ENCODE measurements around the gene LMBR1. TPM values are rescaled to one million over a fixed set of nuclear protein-coding genes. Genes with fewer than 3 reads are reported as not detected.

LMBR1 gene
- total and polyA plus RNA-seq, 2 of the 4 experiments (the other 2 are of a cell fraction), result 11.9 to 19.9 TPM

- DNase-seq (no peak), ATAC-seq (ENCODE audit: low read depth) (no peak)
- Histone ChIP-seq H2AK9ac (replicated peaks; ENCODE audit: low read depth, low read length, poor library complexity) (no peak overlapping the region), H3K9me3 (ENCODE audit: control insufficient read depth, insufficient read depth, low read length) (no peaks in the 10 kb centered on the region; the same call in 1 of the 2 replicates), H3K27ac (ENCODE audit: insufficient read depth, low read length) (no peak overlapping the region), H3K4me3 (ENCODE audit: insufficient read depth, low read depth, low read length) (no peak overlapping the region), H3K14ac (replicated peaks; ENCODE audit: low read depth, low read length) (no peak overlapping the region), H4K91ac (ENCODE audit: insufficient read depth, low read depth, low read length) (no peak overlapping the region), H3K18ac (ENCODE audit: low read depth, low read length) (no peak overlapping the region), H2AFZ (replicated peaks; ENCODE audit: low read length, poor library complexity) (no peak overlapping the region), H3K23ac (ENCODE audit: low read depth, low read length) (no peak overlapping the region), H3K56ac (ENCODE audit: extremely low read depth, insufficient read depth, low read length) (no peak overlapping the region), H3K4me2 (ENCODE audit: low read depth, low read length) (no peak overlapping the region), H2BK120ac (ENCODE audit: low read depth, low read length) (no peak overlapping the region), H3K79me1 (ENCODE audit: low read depth in 1 of 2, low read length in 2 of 2) (peaks cover 14 to 22% of the 10 kb centered on the region in 2 experiments; a peak in 3 of 4 replicates), H4K5ac (ENCODE audit: low read depth, low read length) (no peak overlapping the region), H3K4me1 (ENCODE audit: control insufficient read depth, insufficient read depth, low read length) (peaks cover 2% of the 10 kb centered on the region; the same call in 1 of the 2 replicates), H2BK15ac (ENCODE audit: low read depth, low read length) (no peak overlapping the region), H3K9me1 (ENCODE audit: insufficient read depth, low read length) (no peaks in the 10 kb centered on the region), H3K9ac (ENCODE audit: low read depth, low read length) (no peak overlapping the region), H4K8ac (ENCODE audit: low read depth in 2 of 2, low read length in 2 of 2) (no peak overlapping the region), H3K36me3 (ENCODE audit: control insufficient read depth, insufficient read depth, low read length) (no peaks in the 10 kb centered on the region), H3K4ac (ENCODE audit: low read depth, low read length) (no peak overlapping the region), H2BK20ac (ENCODE audit: low read depth, low read length) (no peak overlapping the region), H2AK5ac (ENCODE audit: low read depth, low read length) (no peak overlapping the region), H2BK5ac (ENCODE audit: low read depth, low read length, poor library complexity, severe bottlenecking) (no peak overlapping the region), H3K27me3 (ENCODE audit: control insufficient read depth, insufficient read depth, low read length) (no peaks in the 10 kb centered on the region), H4K20me1 (ENCODE audit: insufficient read depth, low read length) (peaks cover 6% of the 10 kb centered on the region; the same call in 1 of the 2 replicates)
- intact Hi-C loops (cut with micrococcal nuclease) (no loop called here), in situ Hi-C loops (cut with MboI; ENCODE audit: low sequenced_read_pairs) (no loop called here), dilution Hi-C loops (cut with HindIII; ENCODE audit: low sequenced_read_pairs, unreplicated experiment) (no loop called here)
- CTCF ChIA-PET, result no interaction called here
- no TSS peak for BruUV-seq (replicated peaks)
- 82% methylated on average over 2 of the region's 6 CpGs; no CpG with 5 or more reads in 1 of the 2 experiments for WGBS, 2 experiments (ENCODE audit: extremely low coverage in 2 of 2, insufficient read length in 1 of 2)
- POLR2A ChIA-PET (ENCODE audit: unreplicated experiment), result no interaction called here
- no peak for TF ChIP-seq CHD1 (IDR thresholded peaks at IDR 0.05; ENCODE audit: low read depth, low read length)
- TF ChIP-seq MAFK (IDR thresholded peaks at IDR 0.05; ENCODE audit: low read depth, low read length), result no peak
- no peak for TF ChIP-seq CEBPB (IDR thresholded peaks at IDR 0.05; ENCODE audit: low read depth, low read length)
- no peak for TF ChIP-seq POLR2A (IDR thresholded peaks at IDR 0.05; ENCODE audit: low read depth, low read length)
- TF ChIP-seq RAD21 (IDR thresholded peaks at IDR 0.05; ENCODE audit: low read length), result no peak
- TF ChIP-seq CTCF (conservative IDR thresholded peaks at IDR 0.05; ENCODE audit: low read depth, low read length), result no peak
- no peak for TF ChIP-seq MAZ (IDR thresholded peaks at IDR 0.05; ENCODE audit: borderline replicate concordance, low read depth, low read length)
- no peak for TF ChIP-seq RCOR1 (IDR thresholded peaks at IDR 0.05; ENCODE audit: insufficient replicate concordance, low read length)
- TF ChIP-seq BHLHE40 (IDR thresholded peaks at IDR 0.05; ENCODE audit: low read depth, low read length), result no peak
- no peak for TF ChIP-seq SMC3 (IDR thresholded peaks at IDR 0.05; ENCODE audit: low read depth, low read length)
- no peak for TF ChIP-seq MXI1 (IDR thresholded peaks at IDR 0.05; ENCODE audit: borderline replicate concordance, low read depth, low read length)
- no peak for TF ChIP-seq NFE2L2 (IDR thresholded peaks at IDR 0.05; ENCODE audit: low read depth, low read length)
- no peak for TF ChIP-seq RFX5 (IDR thresholded peaks at IDR 0.05; ENCODE audit: low read depth, low read length)
- TF ChIP-seq USF2 (IDR thresholded peaks at IDR 0.05; ENCODE audit: low read depth, low read length), result no peak
- TF ChIP-seq FOS (IDR thresholded peaks at IDR 0.05; ENCODE audit: low read depth, low read length), result no peak
Measured at GRCh38 chr7:156886020-156886795, 6.8 kb downstream of the LMBR1 start.

Measured in IMR-90 (cell line).